ENCODE measurements around the gene PCDHB10.
"Not testable (repeated sequence)": the region's sequence is repeated elsewhere in the genome, so short reads cannot be mapped to it uniquely, and the experiment has no call there.

DNA sequence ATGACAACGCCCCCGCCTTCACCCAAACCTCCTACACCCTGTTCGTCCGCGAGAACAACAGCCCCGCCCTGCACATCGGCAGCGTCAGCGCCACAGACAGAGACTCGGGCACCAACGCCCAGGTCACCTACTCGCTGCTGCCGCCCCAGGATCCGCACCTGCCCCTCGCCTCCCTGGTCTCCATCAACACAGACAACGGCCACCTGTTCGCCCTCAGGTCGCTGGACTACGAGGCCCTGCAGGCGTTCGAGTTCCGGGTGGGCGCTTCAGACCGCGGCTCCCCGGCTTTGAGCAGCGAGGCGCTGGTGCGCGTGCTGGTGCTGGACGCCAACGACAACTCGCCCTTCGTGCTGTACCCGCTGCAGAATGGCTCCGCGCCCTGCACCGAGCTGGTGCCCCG lies 12.8 kb upstream of the PCDHB10 start:
- not testable (repeated sequence) for TF ChIP-seq JUND (IDR thresholded peaks at IDR 0.05; ENCODE audit: low read depth, low read length); EZH2 (IDR thresholded peaks at IDR 0.05; ENCODE audit: borderline replicate concordance, control insufficient read depth, low read depth, low read length); USF1 (IDR thresholded peaks at IDR 0.05; ENCODE audit: borderline replicate concordance, extremely low read length, insufficient read depth, low read depth, low read length); TCF12 (IDR thresholded peaks at IDR 0.05; ENCODE audit: low read depth, low read length); PAX8 (IDR thresholded peaks at IDR 0.05)
